Measurements from ENCODE around the gene PGLYRP4.

DNA sequence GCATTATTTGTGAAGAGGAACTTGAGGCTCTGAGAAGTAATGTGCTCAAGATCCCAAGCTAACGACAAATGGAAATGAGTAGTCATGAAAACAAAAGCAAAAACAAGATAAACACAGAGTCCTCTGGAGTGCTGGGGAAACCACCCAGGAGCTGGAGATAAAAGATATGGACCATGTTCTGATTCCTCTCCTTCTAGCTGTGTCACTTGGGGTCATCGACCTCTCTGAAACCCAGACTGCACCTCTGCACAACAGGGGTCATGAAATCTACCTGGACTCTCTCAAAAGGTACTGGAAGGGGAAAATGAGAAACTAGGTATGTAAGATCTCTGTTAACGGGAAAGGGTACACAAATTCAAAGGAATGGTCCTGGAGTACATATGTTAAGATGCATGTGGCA, 6.5 kb downstream of the PGLYRP4 start:
- no peak for TF ChIP-seq CTCF (IDR thresholded peaks at IDR 0.05; ENCODE audit: borderline replicate concordance, extremely low read depth, low read length, poor library complexity, severe bottlenecking)
- no peak for TF ChIP-seq EZH2 (IDR thresholded peaks at IDR 0.05; ENCODE audit: borderline replicate concordance, low read depth, low read length, severe bottlenecking)
